Endothelial cell (in vitro differentiated cells): ENCODE measurements around the gene NCOA6. TPM values are rescaled to one million over a fixed set of nuclear protein-coding genes. Genes with fewer than 3 reads are reported as not detected.

Experiments used
- DNase-seq: peaks from one replicate; pipeline ENCODE4 v3.0.0; 2021; ENCODE audit warnings: low spot score
- H3K27ac Mint-ChIP-seq: one replicate; pipeline ENCODE4 v1.8.0; 2021; ENCODE audit warnings: mixed read lengths, inconsistent platforms; ENCODE audit not compliant: unreplicated experiment
- H3K27me3 Mint-ChIP-seq: one replicate; pipeline ENCODE4 v1.8.0; 2021; ENCODE audit warnings: mild to moderate bottlenecking, moderate library complexity, mixed read lengths, inconsistent platforms; ENCODE audit not compliant: unreplicated experiment
- H3K36me3 Mint-ChIP-seq: one replicate; pipeline ENCODE4 v1.8.0; 2021; ENCODE audit warnings: mild to moderate bottlenecking, low read depth, mixed read lengths, inconsistent platforms; ENCODE audit not compliant: unreplicated experiment
- H3K4me1 Mint-ChIP-seq: one replicate; pipeline ENCODE4 v1.8.0; 2021; ENCODE audit warnings: mild to moderate bottlenecking, mixed read lengths, inconsistent platforms; ENCODE audit not compliant: unreplicated experiment
- H3K4me3 Mint-ChIP-seq: one replicate; pipeline ENCODE4 v1.8.0; 2021; ENCODE audit warnings: mild to moderate bottlenecking, mixed read lengths, inconsistent platforms; ENCODE audit not compliant: unreplicated experiment
- H3K9me3 Mint-ChIP-seq: one replicate; pipeline ENCODE4 v1.8.0; 2021; ENCODE audit warnings: mixed read lengths, inconsistent platforms; ENCODE audit not compliant: unreplicated experiment
- total RNA-seq: library from RNA; stranded (reverse); fragmentation: NEBNext Ultra II Directional; extraction: Animal tissue kit (Norgen Biotek cat#: 25700); gene quantifications from one replicate; pipeline ENCODE4 v1.2.1, GENCODE V29; 2021; ENCODE audit not compliant: unreplicated experiment
- TF ChIP-seq, protein P1 (sequence below): fragments of 200-600 bp; sonication (generic); IDR thresholded peaks from one replicate; pipeline ENCODE4 v1.5.0; 2021; ENCODE audit warnings: antibody characterized with exemption; ENCODE audit not compliant: unreplicated experiment

NCOA6 gene
- total RNA-seq, 1 donor from 2014 or later = 22.0 TPM

DNA sequence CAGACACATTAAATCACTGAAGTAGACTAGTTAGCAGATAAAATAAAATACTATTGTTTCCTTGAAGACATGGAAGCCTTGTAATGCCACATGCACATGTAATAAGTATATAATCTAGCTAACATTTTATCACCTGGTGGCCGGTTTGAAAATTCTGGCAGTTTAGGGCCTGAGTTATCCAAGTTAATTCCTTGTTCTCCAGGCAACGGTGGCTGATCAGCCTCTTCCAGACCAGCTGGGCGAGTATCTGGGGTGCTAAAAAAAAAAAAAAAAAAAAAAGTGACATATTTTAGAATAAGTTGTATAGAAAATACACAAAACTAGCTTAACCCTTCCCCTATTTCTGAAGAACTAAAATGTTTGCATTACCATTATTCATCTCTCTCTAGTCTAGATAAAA lies 78.8 kb downstream of the NCOA6 start:
- TF ChIP-seq, protein P1, sequence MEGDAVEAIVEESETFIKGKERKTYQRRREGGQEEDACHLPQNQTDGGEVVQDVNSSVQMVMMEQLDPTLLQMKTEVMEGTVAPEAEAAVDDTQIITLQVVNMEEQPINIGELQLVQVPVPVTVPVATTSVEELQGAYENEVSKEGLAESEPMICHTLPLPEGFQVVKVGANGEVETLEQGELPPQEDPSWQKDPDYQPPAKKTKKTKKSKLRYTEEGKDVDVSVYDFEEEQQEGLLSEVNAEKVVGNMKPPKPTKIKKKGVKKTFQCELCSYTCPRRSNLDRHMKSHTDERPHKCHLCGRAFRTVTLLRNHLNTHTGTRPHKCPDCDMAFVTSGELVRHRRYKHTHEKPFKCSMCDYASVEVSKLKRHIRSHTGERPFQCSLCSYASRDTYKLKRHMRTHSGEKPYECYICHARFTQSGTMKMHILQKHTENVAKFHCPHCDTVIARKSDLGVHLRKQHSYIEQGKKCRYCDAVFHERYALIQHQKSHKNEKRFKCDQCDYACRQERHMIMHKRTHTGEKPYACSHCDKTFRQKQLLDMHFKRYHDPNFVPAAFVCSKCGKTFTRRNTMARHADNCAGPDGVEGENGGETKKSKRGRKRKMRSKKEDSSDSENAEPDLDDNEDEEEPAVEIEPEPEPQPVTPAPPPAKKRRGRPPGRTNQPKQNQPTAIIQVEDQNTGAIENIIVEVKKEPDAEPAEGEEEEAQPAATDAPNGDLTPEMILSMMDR = no peak
- Mint-ChIP-seq H3K9me3 (no peaks in the 10 kb centered on the region), H3K27ac (no peak overlapping the region), H3K27me3 (peaks cover 2% of the 10 kb centered on the region), H3K4me3 (no peak overlapping the region), H3K4me1 (no peaks in the 10 kb centered on the region), H3K36me3 (peaks cover 36% of the 10 kb centered on the region)
- DNase-seq = no peak

DNA sequence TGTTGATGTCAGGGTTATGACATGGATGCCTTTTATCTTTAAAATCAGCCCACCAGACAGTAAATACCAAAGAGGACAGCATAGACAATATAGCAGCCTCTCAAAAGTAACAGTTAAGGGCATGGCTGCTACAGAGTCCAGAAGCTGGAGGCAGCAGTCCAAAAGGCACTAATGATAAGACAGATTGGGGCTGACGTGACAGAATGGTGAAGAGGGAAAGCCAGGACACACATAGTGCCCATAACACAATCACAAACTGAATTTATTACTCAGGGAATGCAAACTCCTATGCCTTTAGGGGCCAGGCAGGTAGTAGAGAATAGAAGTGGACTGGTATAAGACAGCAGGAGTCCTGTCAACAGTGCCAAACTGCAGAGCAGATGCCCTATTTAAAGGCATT lies 80.6 kb downstream of the NCOA6 start:
- H3K27me3 Mint-ChIP-seq = peaks cover 3% of the 10 kb centered on the region
- H3K4me1 Mint-ChIP-seq = no peaks in the 10 kb centered on the region
- no peaks in the 10 kb centered on the region for H3K9me3 Mint-ChIP-seq
- no peak for DNase-seq
- no peak overlapping the region for H3K27ac Mint-ChIP-seq
- H3K36me3 Mint-ChIP-seq = peaks cover 44% of the 10 kb centered on the region
- TF ChIP-seq, protein P1 = no peak
- no peak overlapping the region for H3K4me3 Mint-ChIP-seq

DNA sequence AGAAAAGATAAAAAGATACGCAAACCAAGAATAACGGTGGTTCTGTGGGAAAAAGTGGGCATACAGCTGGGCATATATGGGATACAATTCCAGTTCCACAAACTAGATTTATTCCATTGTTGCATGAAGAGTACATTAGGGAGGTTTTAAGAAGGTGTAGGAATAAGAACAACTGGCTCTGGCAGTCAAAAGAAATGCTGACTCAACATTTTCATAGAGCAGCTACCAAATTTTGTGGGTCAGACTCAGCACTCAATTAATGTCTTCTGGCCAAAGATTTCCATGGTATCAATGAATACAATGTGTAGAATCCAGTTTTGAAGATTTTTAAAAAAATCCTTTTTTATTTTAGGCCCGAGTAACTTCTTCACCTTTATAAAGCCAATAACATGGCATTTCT lies 81.1 kb downstream of the NCOA6 start:
- Mint-ChIP-seq H3K4me1 (no peaks in the 10 kb centered on the region), H3K4me3 (no peak overlapping the region), H3K27ac (no peak overlapping the region), H3K27me3 (peaks cover 3% of the 10 kb centered on the region), H3K9me3 (no peaks in the 10 kb centered on the region), H3K36me3 (peaks cover 42% of the 10 kb centered on the region)
- TF ChIP-seq, protein P1 = no peak
- DNase-seq = no peak

DNA sequence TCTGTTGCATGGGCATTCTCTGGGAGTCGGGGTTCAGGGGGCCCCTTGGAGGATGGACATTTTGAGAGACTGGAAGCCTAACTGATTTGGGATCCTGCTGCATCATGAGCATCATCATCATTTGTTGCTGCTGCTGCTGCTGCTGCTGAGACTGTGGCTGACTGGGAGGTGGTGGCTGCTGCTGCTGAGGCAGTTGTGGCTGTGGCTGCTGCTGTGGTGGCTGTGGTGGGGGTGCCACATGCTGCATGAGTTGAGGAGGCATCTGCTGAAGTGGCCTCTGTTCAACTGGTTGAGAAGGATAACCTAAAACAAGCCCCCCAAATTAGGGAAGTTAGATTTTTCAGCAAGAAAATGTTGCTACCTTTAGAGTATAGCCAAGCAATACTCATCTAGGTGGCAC lies 82.4 kb downstream of the NCOA6 start:
- no peaks in the 10 kb centered on the region for H3K9me3 Mint-ChIP-seq
- H3K36me3 Mint-ChIP-seq = peaks cover 37% of the 10 kb centered on the region
- H3K27ac Mint-ChIP-seq = no peak overlapping the region
- H3K4me1 Mint-ChIP-seq = no peaks in the 10 kb centered on the region
- no peak for DNase-seq
- TF ChIP-seq, protein P1 = no peak
- H3K4me3 Mint-ChIP-seq = no peak overlapping the region
- H3K27me3 Mint-ChIP-seq = peaks cover 3% of the 10 kb centered on the region

DNA sequence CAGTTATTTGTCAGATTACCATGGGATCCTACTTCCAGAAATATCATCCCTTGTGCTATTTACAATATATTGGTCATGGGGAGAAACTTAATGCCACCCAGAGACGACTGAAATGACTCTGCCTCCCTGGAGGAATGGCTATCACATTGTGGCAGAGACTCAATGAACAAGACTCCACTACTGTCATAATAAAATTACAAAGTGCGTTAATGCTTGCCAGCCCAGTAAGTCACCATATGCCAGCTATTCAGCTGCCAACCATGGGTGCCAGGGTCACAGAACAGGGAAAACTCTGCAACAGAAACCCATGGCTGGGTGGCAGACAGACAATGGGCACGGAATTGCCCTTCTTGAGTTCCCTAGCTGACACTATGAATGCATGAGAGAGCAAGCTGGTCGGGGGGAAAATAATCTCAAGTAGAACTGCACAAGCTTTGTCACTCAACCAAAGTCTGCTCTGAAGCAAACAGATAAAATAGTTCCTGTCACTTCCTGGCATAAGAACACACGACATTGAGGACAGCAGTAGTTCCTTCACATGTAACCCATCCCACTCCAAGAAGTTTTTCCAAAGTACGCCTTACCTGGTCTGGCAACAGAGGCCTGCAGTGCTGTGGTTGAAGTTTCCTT lies 89.2 kb downstream of the NCOA6 start:
- Mint-ChIP-seq H3K36me3 (peaks cover 15% of the 10 kb centered on the region), H3K27ac (no peak overlapping the region), H3K9me3 (no peaks in the 10 kb centered on the region), H3K4me1 (no peaks in the 10 kb centered on the region), H3K27me3 (peaks cover 3% of the 10 kb centered on the region), H3K4me3 (no peak overlapping the region)
- DNase-seq = no peak
- TF ChIP-seq, protein P1 = no peak
